WTC11 (cell line): Measurements from ENCODE around the gene TAF10. TPM values are rescaled to one million over a fixed set of nuclear protein-coding genes. Genes with fewer than 3 reads are reported as not detected.

Experiments
- ATAC-seq: fragments of 200-7000 bp; cut with Tn5 transposase; 2 replicates; pipeline ENCODE4 v1.10.0; 2021; ENCODE audit warnings: mild to moderate bottlenecking, moderate library complexity
- CTCF ChIA-PET: fragments of 300-600 bp; sonication (Branson Sonifier 250); formaldehyde crosslinking; loops from one replicate; lab custom pipeline; 2021; ENCODE audit warnings: antibody characterized with exemption; lab: Charles Lee
- POLR2A ChIA-PET: fragments of 350-600 bp; sonication (Branson Sonifier 250); formaldehyde crosslinking; loops from one replicate; lab custom pipeline; 2021; ENCODE audit warnings: antibody characterized with exemption; lab: Charles Lee
- DNase-seq: peaks from one replicate; pipeline ENCODE4 v3.0.0; 2021; ENCODE audit warnings: low spot score
- H3K27ac Mint-ChIP-seq: 2 replicates; pipeline ENCODE4 v1.8.0; 2021; ENCODE audit warnings: mixed read lengths
- H3K27me3 Mint-ChIP-seq: 2 replicates; pipeline ENCODE4 v1.8.0; 2021; ENCODE audit warnings: low read depth, mild to moderate bottlenecking, moderate library complexity, mixed read lengths
- H3K36me3 Mint-ChIP-seq: 2 replicates; pipeline ENCODE4 v1.8.0; 2021; ENCODE audit warnings: mixed read lengths
- H3K4me1 Mint-ChIP-seq: 2 replicates; pipeline ENCODE4 v1.8.0; 2022; ENCODE audit warnings: mixed read lengths
- H3K4me3 Mint-ChIP-seq: 2 replicates; pipeline ENCODE4 v1.8.0; 2021; ENCODE audit warnings: mild to moderate bottlenecking, moderate library complexity, mixed read lengths
- H3K9me3 Mint-ChIP-seq: 2 replicates; pipeline ENCODE4 v1.8.0; 2021; ENCODE audit warnings: mixed read lengths
- CBFB ChIP-seq: sonication (generic); formaldehyde crosslinking; IDR thresholded peaks from 2 replicates; pipeline ENCODE4 v1.8.1; 2022; ENCODE audit warnings: mild to moderate bottlenecking, low read depth, missing genetic modification reagents
- KAT7 ChIP-seq: sonication (generic); formaldehyde crosslinking; IDR thresholded peaks from 2 replicates; pipeline ENCODE4 v1.8.1; 2023; ENCODE audit warnings: missing genetic modification reagents, mild to moderate bottlenecking, borderline replicate concordance
- NFE2L1 ChIP-seq: sonication (generic); formaldehyde crosslinking; IDR thresholded peaks from 2 replicates; pipeline ENCODE4 v1.8.1; 2023; ENCODE audit warnings: missing genetic modification reagents
- TEAD4 ChIP-seq: sonication (generic); formaldehyde crosslinking; IDR thresholded peaks from 2 replicates; pipeline ENCODE4 v1.8.0; 2022; ENCODE audit warnings: mild to moderate bottlenecking, missing genetic modification reagents
- ZNF263 ChIP-seq: sonication (generic); formaldehyde crosslinking; IDR thresholded peaks from 2 replicates; pipeline ENCODE4 v1.8.1; 2022; ENCODE audit warnings: low read depth, mild to moderate bottlenecking, moderate library complexity, missing genetic modification reagents
- total RNA-seq: library from RNA; stranded (reverse); gene quantifications from 3 replicates; pipeline ENCODE4 v1.2.3, GENCODE V29; 2021
- TF ChIP-seq, protein P1 (sequence below): fragments of 250-450 bp; sonication (Bioruptor Pico); IDR thresholded peaks from 2 replicates; pipeline ENCODE4 v2.1.2; 2022; ENCODE audit warnings: mild to moderate bottlenecking, moderate library complexity
- TF ChIP-seq, protein P2 (sequence below): sonication (generic); formaldehyde crosslinking; IDR thresholded peaks from 2 replicates; pipeline ENCODE4 v1.8.1; 2022; ENCODE audit warnings: missing genetic modification reagents, borderline replicate concordance
- TF ChIP-seq, protein P3 (sequence below): fragments of 200-600 bp; IDR thresholded peaks from 2 replicates; pipeline ENCODE4 v1.8.0; 2022; ENCODE audit warnings: antibody characterized with exemption
- TF ChIP-seq, protein P4 (sequence below): sonication (generic); formaldehyde crosslinking; IDR thresholded peaks from 2 replicates; pipeline ENCODE4 v1.8.0; 2022; ENCODE audit warnings: mild to moderate bottlenecking, missing genetic modification reagents
- TF ChIP-seq, protein P5 (sequence below): fragments of 250-450 bp; sonication (Bioruptor Pico); IDR thresholded peaks from 2 replicates; pipeline ENCODE4 v1.9.0; 2021; ENCODE audit warnings: mild to moderate bottlenecking
- TF ChIP-seq, protein P6 (sequence below): sonication (generic); formaldehyde crosslinking; IDR thresholded peaks from 2 replicates; pipeline ENCODE4 v1.8.1; 2022; ENCODE audit warnings: low read depth, mild to moderate bottlenecking, moderate library complexity, missing genetic modification reagents, borderline replicate concordance
- TF ChIP-seq, protein P7 (sequence below): sonication (generic); formaldehyde crosslinking; IDR thresholded peaks from 2 replicates; pipeline ENCODE4 v1.8.1; 2022; ENCODE audit warnings: low read depth, missing genetic modification reagents, borderline replicate concordance
- TF ChIP-seq, protein P8 (sequence below): fragments of 250-450 bp; sonication (Bioruptor Pico); IDR thresholded peaks from 2 replicates; pipeline ENCODE4 v1.8.0; 2021; ENCODE audit warnings: mild to moderate bottlenecking

Gene TAF10
- total RNA-seq, 1 experiment from 2014 or later = 165 TPM

DNA sequence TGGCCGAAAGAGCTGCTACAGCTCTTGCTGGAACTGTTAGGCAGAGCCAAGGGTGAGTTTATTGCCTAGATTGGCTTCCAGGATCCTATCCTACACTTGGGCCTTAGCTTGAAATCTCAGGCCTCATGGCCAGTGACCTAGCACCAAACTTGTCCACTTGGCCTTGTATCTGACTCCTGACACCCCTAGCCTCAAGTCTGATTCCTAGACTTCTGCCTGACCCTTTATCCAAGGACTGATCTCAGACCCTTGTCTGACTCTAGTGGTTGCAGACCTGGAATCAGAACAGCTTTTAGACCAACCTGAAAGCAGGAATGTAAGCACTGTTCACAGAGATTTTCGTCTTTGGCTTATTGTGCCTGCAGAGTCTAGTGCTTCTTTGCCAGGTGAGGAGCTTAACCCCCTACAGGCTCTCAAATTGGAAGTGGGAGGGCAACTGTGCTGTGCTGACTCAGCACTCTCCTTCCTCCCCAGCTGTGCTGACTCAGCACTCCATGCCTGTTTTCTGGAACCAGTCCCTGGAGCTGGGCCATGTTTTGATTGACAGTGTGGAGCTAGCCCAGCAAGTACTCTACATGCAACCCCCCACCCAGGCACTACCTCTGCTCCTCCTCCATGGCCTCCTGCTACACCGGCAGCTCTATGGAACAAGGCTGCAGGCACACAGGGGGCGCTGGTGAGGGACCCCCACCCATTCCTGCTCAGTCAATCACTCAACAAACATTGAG is 43.7 kb downstream of the TAF10 start:
- peak; percentile 61 for DNase-seq
- H3K27ac Mint-ChIP-seq = no peak overlapping the region
- TF ChIP-seq, protein P1, sequence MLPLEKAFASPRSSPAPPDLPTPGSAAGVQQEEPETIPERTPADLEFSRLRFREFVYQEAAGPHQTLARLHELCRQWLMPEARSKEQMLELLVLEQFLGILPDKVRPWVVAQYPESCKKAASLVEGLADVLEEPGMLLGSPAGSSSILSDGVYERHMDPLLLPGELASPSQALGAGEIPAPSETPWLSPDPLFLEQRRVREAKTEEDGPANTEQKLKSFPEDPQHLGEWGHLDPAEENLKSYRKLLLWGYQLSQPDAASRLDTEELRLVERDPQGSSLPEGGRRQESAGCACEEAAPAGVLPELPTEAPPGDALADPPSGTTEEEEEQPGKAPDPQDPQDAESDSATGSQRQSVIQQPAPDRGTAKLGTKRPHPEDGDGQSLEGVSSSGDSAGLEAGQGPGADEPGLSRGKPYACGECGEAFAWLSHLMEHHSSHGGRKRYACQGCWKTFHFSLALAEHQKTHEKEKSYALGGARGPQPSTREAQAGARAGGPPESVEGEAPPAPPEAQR (CRISPR knock-in tag) = no peak
- TF ChIP-seq NFE2L1 (CRISPR knock-in tag) = 0 out of 2 replicates have a peak, but pooled peaks have one; percentile 58
- no peak for TF ChIP-seq KAT7 (CRISPR knock-in tag)
- TF ChIP-seq, protein P2, sequence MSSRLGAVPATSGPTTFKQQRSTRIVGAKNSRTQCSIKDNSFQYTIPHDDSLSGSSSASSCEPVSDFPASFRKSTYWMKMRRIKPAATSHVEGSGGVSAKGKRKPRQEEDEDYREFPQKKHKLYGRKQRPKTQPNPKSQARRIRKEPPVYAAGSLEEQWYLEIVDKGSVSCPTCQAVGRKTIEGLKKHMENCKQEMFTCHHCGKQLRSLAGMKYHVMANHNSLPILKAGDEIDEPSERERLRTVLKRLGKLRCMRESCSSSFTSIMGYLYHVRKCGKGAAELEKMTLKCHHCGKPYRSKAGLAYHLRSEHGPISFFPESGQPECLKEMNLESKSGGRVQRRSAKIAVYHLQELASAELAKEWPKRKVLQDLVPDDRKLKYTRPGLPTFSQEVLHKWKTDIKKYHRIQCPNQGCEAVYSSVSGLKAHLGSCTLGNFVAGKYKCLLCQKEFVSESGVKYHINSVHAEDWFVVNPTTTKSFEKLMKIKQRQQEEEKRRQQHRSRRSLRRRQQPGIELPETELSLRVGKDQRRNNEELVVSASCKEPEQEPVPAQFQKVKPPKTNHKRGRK = no peak
- peak; percentile 32; the same call in 1 of the 2 replicates for TF ChIP-seq ZNF263 (CRISPR knock-in tag)
- TF ChIP-seq, protein P3, sequence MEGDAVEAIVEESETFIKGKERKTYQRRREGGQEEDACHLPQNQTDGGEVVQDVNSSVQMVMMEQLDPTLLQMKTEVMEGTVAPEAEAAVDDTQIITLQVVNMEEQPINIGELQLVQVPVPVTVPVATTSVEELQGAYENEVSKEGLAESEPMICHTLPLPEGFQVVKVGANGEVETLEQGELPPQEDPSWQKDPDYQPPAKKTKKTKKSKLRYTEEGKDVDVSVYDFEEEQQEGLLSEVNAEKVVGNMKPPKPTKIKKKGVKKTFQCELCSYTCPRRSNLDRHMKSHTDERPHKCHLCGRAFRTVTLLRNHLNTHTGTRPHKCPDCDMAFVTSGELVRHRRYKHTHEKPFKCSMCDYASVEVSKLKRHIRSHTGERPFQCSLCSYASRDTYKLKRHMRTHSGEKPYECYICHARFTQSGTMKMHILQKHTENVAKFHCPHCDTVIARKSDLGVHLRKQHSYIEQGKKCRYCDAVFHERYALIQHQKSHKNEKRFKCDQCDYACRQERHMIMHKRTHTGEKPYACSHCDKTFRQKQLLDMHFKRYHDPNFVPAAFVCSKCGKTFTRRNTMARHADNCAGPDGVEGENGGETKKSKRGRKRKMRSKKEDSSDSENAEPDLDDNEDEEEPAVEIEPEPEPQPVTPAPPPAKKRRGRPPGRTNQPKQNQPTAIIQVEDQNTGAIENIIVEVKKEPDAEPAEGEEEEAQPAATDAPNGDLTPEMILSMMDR = peak; percentile 41; the same call in 1 of the 2 replicates
- TF ChIP-seq TEAD4 (CRISPR knock-in tag) = no peak

DNA sequence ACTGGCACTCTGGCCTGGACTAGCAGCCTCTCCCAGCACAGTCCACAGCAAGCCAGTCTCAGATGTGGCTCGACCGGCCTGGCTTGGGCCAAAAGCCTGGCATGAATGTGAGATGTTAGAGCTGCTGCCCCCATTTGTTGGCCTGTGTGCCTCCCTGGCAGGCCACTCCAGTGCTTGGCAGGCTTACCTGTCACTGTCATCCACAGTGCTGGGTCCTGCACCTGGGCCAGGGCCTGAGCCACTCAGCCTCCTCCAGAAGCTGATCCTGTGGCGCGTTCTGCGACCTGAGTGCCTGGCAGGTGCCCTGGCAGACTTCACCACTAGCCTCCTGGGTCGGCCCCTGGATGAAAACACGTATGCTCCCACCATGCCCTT is 44.7 kb downstream of the TAF10 start:
- Mint-ChIP-seq H3K4me3 (no peak overlapping the region), H3K9me3 (no peaks in the 10 kb centered on the region)
- no peak for DNase-seq
- CTCF ChIA-PET = interaction anchor here (1.3 to 2.5 kb wide), 4 partner anchors 36 to 315 kb away, joined by 3 to 9 read pairs (median 6); no protein-coding TSS in a partner anchor
- TF ChIP-seq CBFB (CRISPR knock-in tag) = no peak
- TF ChIP-seq, protein P4, sequence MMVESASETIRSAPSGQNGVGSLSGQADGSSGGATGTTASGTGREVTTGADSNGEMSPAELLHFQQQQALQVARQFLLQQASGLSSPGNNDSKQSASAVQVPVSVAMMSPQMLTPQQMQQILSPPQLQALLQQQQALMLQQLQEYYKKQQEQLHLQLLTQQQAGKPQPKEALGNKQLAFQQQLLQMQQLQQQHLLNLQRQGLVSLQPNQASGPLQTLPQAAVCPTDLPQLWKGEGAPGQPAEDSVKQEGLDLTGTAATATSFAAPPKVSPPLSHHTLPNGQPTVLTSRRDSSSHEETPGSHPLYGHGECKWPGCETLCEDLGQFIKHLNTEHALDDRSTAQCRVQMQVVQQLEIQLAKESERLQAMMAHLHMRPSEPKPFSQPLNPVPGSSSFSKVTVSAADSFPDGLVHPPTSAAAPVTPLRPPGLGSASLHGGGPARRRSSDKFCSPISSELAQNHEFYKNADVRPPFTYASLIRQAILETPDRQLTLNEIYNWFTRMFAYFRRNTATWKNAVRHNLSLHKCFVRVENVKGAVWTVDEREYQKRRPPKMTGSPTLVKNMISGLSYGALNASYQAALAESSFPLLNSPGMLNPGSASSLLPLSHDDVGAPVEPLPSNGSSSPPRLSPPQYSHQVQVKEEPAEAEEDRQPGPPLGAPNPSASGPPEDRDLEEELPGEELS = no peak
- TF ChIP-seq, protein P1 (CRISPR knock-in tag) = no peak
- TF ChIP-seq, protein P5, sequence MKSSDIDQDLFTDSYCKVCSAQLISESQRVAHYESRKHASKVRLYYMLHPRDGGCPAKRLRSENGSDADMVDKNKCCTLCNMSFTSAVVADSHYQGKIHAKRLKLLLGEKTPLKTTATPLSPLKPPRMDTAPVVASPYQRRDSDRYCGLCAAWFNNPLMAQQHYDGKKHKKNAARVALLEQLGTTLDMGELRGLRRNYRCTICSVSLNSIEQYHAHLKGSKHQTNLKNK (CRISPR knock-in tag) = no peak
- no peak for TF ChIP-seq KAT7 (CRISPR knock-in tag)
- TF ChIP-seq, protein P6, sequence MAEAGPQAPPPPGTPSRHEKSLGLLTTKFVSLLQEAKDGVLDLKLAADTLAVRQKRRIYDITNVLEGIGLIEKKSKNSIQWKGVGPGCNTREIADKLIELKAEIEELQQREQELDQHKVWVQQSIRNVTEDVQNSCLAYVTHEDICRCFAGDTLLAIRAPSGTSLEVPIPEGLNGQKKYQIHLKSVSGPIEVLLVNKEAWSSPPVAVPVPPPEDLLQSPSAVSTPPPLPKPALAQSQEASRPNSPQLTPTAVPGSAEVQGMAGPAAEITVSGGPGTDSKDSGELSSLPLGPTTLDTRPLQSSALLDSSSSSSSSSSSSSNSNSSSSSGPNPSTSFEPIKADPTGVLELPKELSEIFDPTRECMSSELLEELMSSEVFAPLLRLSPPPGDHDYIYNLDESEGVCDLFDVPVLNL (CRISPR knock-in tag) = no peak
- TF ChIP-seq, protein P7, sequence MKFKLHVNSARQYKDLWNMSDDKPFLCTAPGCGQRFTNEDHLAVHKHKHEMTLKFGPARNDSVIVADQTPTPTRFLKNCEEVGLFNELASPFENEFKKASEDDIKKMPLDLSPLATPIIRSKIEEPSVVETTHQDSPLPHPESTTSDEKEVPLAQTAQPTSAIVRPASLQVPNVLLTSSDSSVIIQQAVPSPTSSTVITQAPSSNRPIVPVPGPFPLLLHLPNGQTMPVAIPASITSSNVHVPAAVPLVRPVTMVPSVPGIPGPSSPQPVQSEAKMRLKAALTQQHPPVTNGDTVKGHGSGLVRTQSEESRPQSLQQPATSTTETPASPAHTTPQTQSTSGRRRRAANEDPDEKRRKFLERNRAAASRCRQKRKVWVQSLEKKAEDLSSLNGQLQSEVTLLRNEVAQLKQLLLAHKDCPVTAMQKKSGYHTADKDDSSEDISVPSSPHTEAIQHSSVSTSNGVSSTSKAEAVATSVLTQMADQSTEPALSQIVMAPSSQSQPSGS (CRISPR knock-in tag) = no peak
- TF ChIP-seq, protein P3 = no peak
- TF ChIP-seq, protein P8, sequence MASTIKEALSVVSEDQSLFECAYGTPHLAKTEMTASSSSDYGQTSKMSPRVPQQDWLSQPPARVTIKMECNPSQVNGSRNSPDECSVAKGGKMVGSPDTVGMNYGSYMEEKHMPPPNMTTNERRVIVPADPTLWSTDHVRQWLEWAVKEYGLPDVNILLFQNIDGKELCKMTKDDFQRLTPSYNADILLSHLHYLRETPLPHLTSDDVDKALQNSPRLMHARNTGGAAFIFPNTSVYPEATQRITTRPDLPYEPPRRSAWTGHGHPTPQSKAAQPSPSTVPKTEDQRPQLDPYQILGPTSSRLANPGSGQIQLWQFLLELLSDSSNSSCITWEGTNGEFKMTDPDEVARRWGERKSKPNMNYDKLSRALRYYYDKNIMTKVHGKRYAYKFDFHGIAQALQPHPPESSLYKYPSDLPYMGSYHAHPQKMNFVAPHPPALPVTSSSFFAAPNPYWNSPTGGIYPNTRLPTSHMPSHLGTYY (CRISPR knock-in tag) = no peak
- TF ChIP-seq, all 79 proteins: peak for 0
- no peak overlapping the region for H3K27ac Mint-ChIP-seq
- peaks cover 18% of the 10 kb centered on the region for H3K4me1 Mint-ChIP-seq
- H3K36me3 Mint-ChIP-seq = no peaks in the 10 kb centered on the region
- POLR2A ChIA-PET = no interaction called here
- no peaks in the 10 kb centered on the region; the same call in 1 of the 2 replicates for H3K27me3 Mint-ChIP-seq
- no peak for ATAC-seq

More for the DNA sequence above, 43.7 kb downstream of the TAF10 start:
- Mint-ChIP-seq H3K4me1 (peaks cover 18% of the 10 kb centered on the region), H3K36me3 (no peaks in the 10 kb centered on the region), H3K4me3 (no peak overlapping the region), H3K27me3 (no peaks in the 10 kb centered on the region; the same call in 1 of the 2 replicates), H3K9me3 (no peaks in the 10 kb centered on the region)
- ATAC-seq = peak; percentile 74
- ChIA-PET CTCF (interaction anchor here (0.6 to 2.5 kb wide), 19 partner anchors 8 to 316 kb away, joined by 3 to 9 read pairs (median 4); partner anchors contain the start of genes ILK, MRPL17 and TPP1), POLR2A (no interaction called here)
